CD14-positive monocyte (primary cell): ENCODE data around the gene CAMK1D. TPM values are rescaled to one million over a fixed set of nuclear protein-coding genes. Genes with fewer than 3 reads are reported as not detected.

Experiments used
- DNase-seq, 3 donors: peaks; one replicate each; pipeline ENCODE4 v3.0.0-alpha.2; 2011 to 2022
- H2AFZ ChIP-seq: 2 replicates; pipeline ENCODE4 v1.6.0; 2012; ENCODE audit warnings: mild to moderate bottlenecking, low read depth, low read length, inconsistent platforms; ENCODE audit not compliant: insufficient read depth, poor library complexity, severe bottlenecking
- H3K27ac ChIP-seq, 2 donors: 1 replicate in 1 of 2; 2 replicates in 1 of 2; pipeline ENCODE4 v1.5.1; 2012 to 2013; ENCODE audit warnings: low read length in 2 of 2, control low read depth in 1 of 2, inconsistent platforms in 1 of 2, low read depth in 1 of 2, mild to moderate bottlenecking in 1 of 2
- H3K27me3 ChIP-seq, 2 donors: one replicate each; pipeline versions ENCODE4 v1.6.0 to v1.6.1; 2011 to 2013; ENCODE audit warnings: low read length in 2 of 2; ENCODE audit not compliant: control insufficient read depth in 2 of 2, insufficient read depth in 2 of 2
- H3K36me3 ChIP-seq, 2 donors: replicated peaks in 1 of 2; 1 replicate in 1 of 2; 2 replicates in 1 of 2; pipeline versions ENCODE4 v1.5.1 to v1.6.1; 2012 to 2013; ENCODE audit warnings: low read length in 2 of 2, control low read depth in 1 of 2, inconsistent platforms in 1 of 2, mild to moderate bottlenecking in 1 of 2; ENCODE audit not compliant: insufficient read depth in 2 of 2, control insufficient read depth in 1 of 2
- H3K4me1 ChIP-seq, 2 donors: 1 replicate in 1 of 2; 2 replicates in 1 of 2; pipeline versions ENCODE4 v1.5.1 to v1.6.1; 2012 to 2013; ENCODE audit warnings: low read length in 2 of 2, control low read depth in 1 of 2, inconsistent platforms in 1 of 2, mild to moderate bottlenecking in 1 of 2, moderate library complexity in 1 of 2; ENCODE audit not compliant: insufficient read depth in 2 of 2, control insufficient read depth in 1 of 2
- H3K4me2 ChIP-seq: replicated peaks from 2 replicates; pipeline ENCODE3; 2012; ENCODE audit warnings: low read length, moderate library complexity, mild to moderate bottlenecking; ENCODE audit not compliant: poor library complexity, severe bottlenecking; ENCODE audit errors: extremely low read depth
- H3K4me3 ChIP-seq, 3 experiments: fragments of 200-600 bp in 1 of 3; sonication (generic) in 1 of 3; replicated peaks in 1 of 3; 1 replicate in 2 of 3; 2 replicates in 1 of 3; pipeline ENCODE4 v1.5.1; 2011 to 2013; ENCODE audit warnings: low read length in 3 of 3, mild to moderate bottlenecking in 3 of 3, control low read depth in 2 of 3, low read depth in 2 of 3, inconsistent platforms in 1 of 3, moderate library complexity in 1 of 3
- H3K79me2 ChIP-seq: 2 replicates; pipeline ENCODE4 v1.6.0; 2012; ENCODE audit warnings: mild to moderate bottlenecking, control low read depth, inconsistent platforms, low read length, moderate library complexity; ENCODE audit not compliant: insufficient read depth
- H3K9ac ChIP-seq: 2 replicates; pipeline ENCODE4 v1.6.0; 2017; ENCODE audit warnings: low read length, mild to moderate bottlenecking; ENCODE audit not compliant: insufficient read depth, poor library complexity, severe bottlenecking
- H3K9me3 ChIP-seq, 2 donors: replicated peaks in 1 of 2; 1 replicate in 1 of 2; 2 replicates in 1 of 2; pipeline versions ENCODE4 v1.5.1 to v1.6.1; 2012 to 2013; ENCODE audit warnings: low read length in 2 of 2, control low read depth in 1 of 2; ENCODE audit not compliant: control insufficient read depth in 1 of 2, insufficient read depth in 1 of 2
- H4K20me1 ChIP-seq: 2 replicates; pipeline ENCODE4 v1.6.0; 2012; ENCODE audit warnings: mild to moderate bottlenecking, low read length, control low read depth, moderate library complexity; ENCODE audit not compliant: insufficient read depth
- H3K27ac Mint-ChIP-seq, 7 donors: one replicate each; pipeline ENCODE4 v1.8.0; 2020; ENCODE audit warnings: mild to moderate bottlenecking in 7 of 7, mixed read lengths in 7 of 7, moderate library complexity in 6 of 7, inconsistent platforms in 2 of 7
- H3K27me3 Mint-ChIP-seq, 3 donors: one replicate each; pipeline ENCODE4 v1.8.0; 2021 to 2022; ENCODE audit warnings: low read depth in 3 of 3, mild to moderate bottlenecking in 3 of 3, mixed read lengths in 3 of 3, moderate library complexity in 3 of 3, inconsistent platforms in 1 of 3
- H3K36me3 Mint-ChIP-seq, 2 donors: one replicate each; pipeline ENCODE4 v1.8.0; 2020; ENCODE audit warnings: mixed read lengths in 2 of 2, inconsistent platforms in 1 of 2, mild to moderate bottlenecking in 1 of 2
- H3K4me1 Mint-ChIP-seq: one replicate; pipeline ENCODE4 v1.8.0; 2020; ENCODE audit warnings: mild to moderate bottlenecking, mixed read lengths
- H3K4me3 Mint-ChIP-seq, 2 donors: one replicate each; pipeline ENCODE4 v1.8.0; 2020; ENCODE audit warnings: mild to moderate bottlenecking in 2 of 2, mixed read lengths in 2 of 2, moderate library complexity in 1 of 2
- H3K9me3 Mint-ChIP-seq, 7 donors: one replicate each; pipeline ENCODE4 v1.8.0; 2020 to 2022; ENCODE audit warnings: mixed read lengths in 7 of 7, mild to moderate bottlenecking in 6 of 7, moderate library complexity in 6 of 7, inconsistent platforms in 2 of 7
- CTCF ChIP-seq: fragments of 200-600 bp; IDR thresholded peaks from one replicate; pipeline ENCODE4 v1.8.0; 2022; ENCODE audit warnings: antibody characterized with exemption, mild to moderate bottlenecking
- WGBS: methylation state at CpG from one replicate; pipeline ENCODE4 v1.1.5; 2013; ENCODE audit warnings: missing lambda C conversion rate; ENCODE audit not compliant: insufficient coverage; 5-methylcytosine and 5-hydroxymethylcytosine counted together
- intact Hi-C, 2 donors: fragments of 100-400 bp; cut with micrococcal nuclease; formaldehyde crosslinking; loops; one replicate each; pipeline versions ENCODE4 v1.15.0 to v1.15.1; 2023
- polyA plus RNA-seq, 3 donors: library from polyadenylated mRNA; depleted of rRNA in 1 of 3; unstranded in 2 of 3; stranded (reverse) in 1 of 3; fragments of 300-500 nt in 2 of 3; fragments of >200 nt in 1 of 3; fragmentation: Illumina TruSeq in 2 of 3; gene quantifications; 1 replicate in 2 of 3; 2 replicates in 1 of 3; pipeline ENCODE4 v1.2.3, GENCODE V29; 2012 to 2021

Gene CAMK1D
- polyA plus RNA-seq, 3 donors = 6.7 to 11.8 (median 7.1) TPM

- no peak overlapping the region for H3K9ac ChIP-seq
- no peak overlapping the region for H2AFZ ChIP-seq
- H3K27me3 ChIP-seq = no peaks in the 10 kb centered on the region
- H3K27ac Mint-ChIP-seq = peak overlapping the region in 1 of 7 donors; percentile 4
- peaks cover 6 to 14% of the 10 kb centered on the region in 2 donors for H3K36me3 Mint-ChIP-seq
- no peak for TF ChIP-seq CTCF
- no CpG with 5 or more reads among the region's 2 CpGs for WGBS
- H3K4me1 ChIP-seq = no peaks in the 10 kb centered on the region
- no peaks in the 10 kb centered on the region for H4K20me1 ChIP-seq
- no peak overlapping the region for H3K27ac ChIP-seq
- H3K27me3 Mint-ChIP-seq = peaks cover 2 to 9% (median 6%) of the 10 kb centered on the region in 3 donors
- no peak for DNase-seq
- intact Hi-C loops = no loop called here
- no peaks in the 10 kb centered on the region for H3K4me1 Mint-ChIP-seq
- no peaks in the 10 kb centered on the region for H3K9me3 ChIP-seq
- H3K9me3 Mint-ChIP-seq = peaks cover 0 to 8% (median 5%) of the 10 kb centered on the region in 7 donors
- no peaks in the 10 kb centered on the region for H3K79me2 ChIP-seq
- peaks cover 0 to 2% of the 10 kb centered on the region in 2 donors for H3K36me3 ChIP-seq
- H3K4me3 Mint-ChIP-seq = no peak overlapping the region
- no peak overlapping the region for H3K4me3 ChIP-seq
- H3K4me2 ChIP-seq = no peak overlapping the region
These were observed 408.9 kb downstream of the CAMK1D start for GRCh38 chr10:12758271-12758670.

GRCh38 chr10:12766223-12766622 is 416.9 kb downstream of the CAMK1D start:
- H3K27ac Mint-ChIP-seq = no peak overlapping the region
- no peaks in the 10 kb centered on the region for H4K20me1 ChIP-seq
- intact Hi-C loops = no loop called here
- H2AFZ ChIP-seq = no peak overlapping the region
- H3K36me3 Mint-ChIP-seq = peaks cover 3 to 18% of the 10 kb centered on the region in 2 donors
- no peak overlapping the region for H3K27ac ChIP-seq
- H3K4me1 ChIP-seq = no peaks in the 10 kb centered on the region
- WGBS = 100% methylated on average over 3 of the region's 5 CpGs
- no peaks in the 10 kb centered on the region for H3K27me3 ChIP-seq
- no peak for TF ChIP-seq CTCF
- DNase-seq = no peak
- H3K4me2 ChIP-seq = no peak overlapping the region
- H3K9me3 Mint-ChIP-seq = peaks cover 0 to 12% (median 5%) of the 10 kb centered on the region in 7 donors
- no peak overlapping the region for H3K4me3 Mint-ChIP-seq
- H3K79me2 ChIP-seq = no peaks in the 10 kb centered on the region
- no peaks in the 10 kb centered on the region for H3K4me1 Mint-ChIP-seq
- H3K36me3 ChIP-seq = peaks cover 0 to 2% of the 10 kb centered on the region in 2 donors
- peaks cover 0 to 4% of the 10 kb centered on the region in 2 donors for H3K9me3 ChIP-seq
- no peak overlapping the region for H3K9ac ChIP-seq
- H3K27me3 Mint-ChIP-seq = peaks cover 0 to 5% (median 2%) of the 10 kb centered on the region in 3 donors
- H3K4me3 ChIP-seq = no peak overlapping the region
